HG02610 (cell line): ENCODE results near the gene IRF8.
"Not testable (repeated sequence)": the region's sequence is repeated elsewhere in the genome, so short reads cannot be mapped to it uniquely, and the experiment has no call there.

Experiments
- ATAC-seq: cut with Tn5 transposase; IDR thresholded peaks from one replicate; pipeline ENCODE4 v1.9.1; 2021; ENCODE audit warnings: mild to moderate bottlenecking, moderate library complexity; ENCODE audit not compliant: unreplicated experiment

IRF8 gene

GRCh38 chr16:85929259-85929721, 30.3 kb downstream of the IRF8 start:
- no peak for ATAC-seq

- ATAC-seq, result no peak
Measured at GRCh38 chr16:85930301-85930700, 31.3 kb downstream of the IRF8 start.

GRCh38 chr16:85931596-85932402, 32.8 kb downstream of the IRF8 start:
- ATAC-seq, result no peak

GRCh38 chr16:85934210-85934609, 35.2 kb downstream of the IRF8 start:
- no peak for ATAC-seq

GRCh38 chr16:85935391-85935973, 36.5 kb downstream of the IRF8 start:
- no peak for ATAC-seq

GRCh38 chr16:85935974-85936760, 37.2 kb downstream of the IRF8 start:
- ATAC-seq, result peak; percentile 66

GRCh38 chr16:85936816-85937215, 37.9 kb downstream of the IRF8 start:
- ATAC-seq, result peak; percentile 12

- ATAC-seq, result no peak
Measured at GRCh38 chr16:85940214-85940613, 41.3 kb downstream of the IRF8 start.

- ATAC-seq, result no peak
Measured at GRCh38 chr16:85941863-85942644, 43.1 kb downstream of the IRF8 start.

GRCh38 chr16:85942659-85943058, 43.7 kb downstream of the IRF8 start:
- not testable (repeated sequence) for ATAC-seq

- ATAC-seq, result no peak
Measured at GRCh38 chr16:85943711-85944110, 44.7 kb downstream of the IRF8 start.

- ATAC-seq, result no peak
Measured at GRCh38 chr16:85944572-85945423, 45.8 kb downstream of the IRF8 start.

GRCh38 chr16:85945424-85945751, 46.4 kb downstream of the IRF8 start:
- ATAC-seq, result no peak

- ATAC-seq, result no peak
Measured at GRCh38 chr16:85946541-85947124, 47.7 kb downstream of the IRF8 start.

- ATAC-seq, result peak; percentile 72
Measured at GRCh38 chr16:85947230-85948137, 48.5 kb downstream of the IRF8 start.

GRCh38 chr16:85948138-85948509, 49.2 kb downstream of the IRF8 start:
- ATAC-seq, result peak; percentile 10

- no peak for ATAC-seq
Measured at GRCh38 chr16:85948616-85949265, 49.8 kb downstream of the IRF8 start.
